H9 (cell line): ENCODE measurements around the gene ZNF784. TPM values are rescaled to one million over a fixed set of nuclear protein-coding genes. Genes with fewer than 3 reads are reported as not detected.

Experiments used
- DNase-seq: peaks from one replicate; pipeline ENCODE4 v3.0.0-alpha.2; 2017
- H2AFZ ChIP-seq: one replicate; pipeline ENCODE4 v1.6.1; 2013; ENCODE audit warnings: mild to moderate bottlenecking, low read length, control low read depth, moderate library complexity
- H2AK5ac ChIP-seq: 2 replicates; pipeline ENCODE4 v1.6.1; 2013; ENCODE audit warnings: low read length, control low read depth, mixed read lengths; ENCODE audit not compliant: insufficient read length
- H2BK120ac ChIP-seq: one replicate; pipeline ENCODE4 v1.6.1; 2013; ENCODE audit warnings: low read depth, mild to moderate bottlenecking, low read length, control low read depth, inconsistent platforms; ENCODE audit not compliant: poor library complexity, severe bottlenecking
- H2BK12ac ChIP-seq: 2 replicates; pipeline ENCODE4 v1.6.1; 2013; ENCODE audit warnings: low read length, control low read depth, mixed read lengths, low read depth; ENCODE audit not compliant: insufficient read length
- H2BK15ac ChIP-seq: 2 replicates; pipeline ENCODE4 v1.6.1; 2013; ENCODE audit warnings: low read depth, low read length, control low read depth
- H2BK20ac ChIP-seq: one replicate; pipeline ENCODE4 v1.6.1; 2013; ENCODE audit warnings: low read depth, mild to moderate bottlenecking, low read length, control low read depth, inconsistent platforms; ENCODE audit not compliant: poor library complexity, severe bottlenecking
- H2BK5ac ChIP-seq: 2 replicates; pipeline ENCODE4 v1.6.1; 2013; ENCODE audit warnings: low read length, control low read depth, mixed read lengths; ENCODE audit not compliant: insufficient read length
- H3K14ac ChIP-seq: 2 replicates; pipeline ENCODE4 v1.6.1; 2013; ENCODE audit warnings: low read length, control low read depth; ENCODE audit not compliant: insufficient read depth
- H3K18ac ChIP-seq: 2 replicates; pipeline ENCODE4 v1.6.1; 2013; ENCODE audit warnings: low read depth, mild to moderate bottlenecking, mixed read lengths, low read length, control low read depth; ENCODE audit not compliant: insufficient read length
- H3K23ac ChIP-seq: 2 replicates; pipeline ENCODE4 v1.6.1; 2013; ENCODE audit warnings: low read length, control low read depth, mixed read lengths, low read depth; ENCODE audit not compliant: insufficient read length
- H3K23me2 ChIP-seq: 2 replicates; pipeline ENCODE4 v1.6.1; 2013; ENCODE audit warnings: low read depth, mild to moderate bottlenecking, mixed read lengths, low read length, control low read depth; ENCODE audit not compliant: insufficient read length, poor library complexity, severe bottlenecking
- H3K27ac ChIP-seq: 2 replicates; pipeline ENCODE4 v1.5.1; 2013; ENCODE audit warnings: low read length, control low read depth, mixed read lengths, low read depth; ENCODE audit not compliant: insufficient read length
- H3K27me3 ChIP-seq: 2 replicates; pipeline ENCODE4 v1.6.1; 2013; ENCODE audit warnings: low read length, control low read depth, inconsistent platforms; ENCODE audit not compliant: insufficient read depth
- H3K4ac ChIP-seq: 2 replicates; pipeline ENCODE4 v1.6.1; 2013; ENCODE audit warnings: low read depth, mild to moderate bottlenecking, control low read depth, inconsistent platforms, low read length, moderate library complexity
- H3K4me1 ChIP-seq: 2 replicates; pipeline ENCODE4 v1.6.1; 2013; ENCODE audit warnings: low read length, control low read depth, inconsistent platforms; ENCODE audit not compliant: insufficient read depth
- H3K4me2 ChIP-seq: 2 replicates; pipeline ENCODE4 v1.6.1; 2013; ENCODE audit warnings: low read length, control low read depth, mixed read lengths; ENCODE audit not compliant: insufficient read length, insufficient read depth
- H3K56ac ChIP-seq: 2 replicates; pipeline ENCODE4 v1.6.1; 2013; ENCODE audit warnings: low read depth, mild to moderate bottlenecking, mixed read lengths, low read length, control low read depth; ENCODE audit not compliant: insufficient read length
- H3K79me1 ChIP-seq: 2 replicates; pipeline ENCODE4 v1.6.1; 2013; ENCODE audit warnings: low read depth, mild to moderate bottlenecking, moderate library complexity, low read length, control low read depth, inconsistent platforms; ENCODE audit not compliant: insufficient read depth, poor library complexity, severe bottlenecking
- H3K79me2 ChIP-seq: 2 replicates; pipeline ENCODE4 v1.6.1; 2013; ENCODE audit warnings: low read length, control low read depth, inconsistent platforms; ENCODE audit not compliant: insufficient read depth
- H3K9ac ChIP-seq: 2 replicates; pipeline ENCODE4 v1.6.1; 2013; ENCODE audit warnings: low read length, control low read depth, mixed read lengths; ENCODE audit not compliant: insufficient read length; ENCODE audit errors: extremely low read depth
- H3K9me3 ChIP-seq: one replicate; pipeline ENCODE4 v1.6.1; 2013; ENCODE audit warnings: low read depth, low read length, inconsistent platforms; ENCODE audit not compliant: control insufficient read depth
- H3T11ph ChIP-seq: one replicate; pipeline ENCODE4 v1.6.1; 2013; ENCODE audit warnings: mild to moderate bottlenecking, low read length, control low read depth, inconsistent platforms
- H4K20me1 ChIP-seq: one replicate; pipeline ENCODE4 v1.6.1; 2013; ENCODE audit not compliant: control insufficient read depth, insufficient read length, insufficient read depth
- H4K5ac ChIP-seq: 2 replicates; pipeline ENCODE4 v1.6.1; 2013; ENCODE audit warnings: low read depth, mild to moderate bottlenecking, mixed read lengths, low read length, control low read depth; ENCODE audit not compliant: insufficient read length
- H4K8ac ChIP-seq: replicated peaks from 2 replicates; pipeline ENCODE4 v1.6.1; 2013; ENCODE audit warnings: low read length, control low read depth, mixed read lengths, low read depth; ENCODE audit not compliant: insufficient read length
- H4K91ac ChIP-seq: 2 replicates; pipeline ENCODE4 v1.6.1; 2013; ENCODE audit warnings: low read depth, mild to moderate bottlenecking, moderate library complexity, mixed read lengths, low read length, control low read depth; ENCODE audit not compliant: insufficient read length
- H3K27ac Mint-ChIP-seq, 3 experiments: 2 replicates in 2 of 3; 3 replicates in 1 of 3; pipeline ENCODE4 v1.8.0; 2020 to 2021; ENCODE audit warnings: mixed read lengths in 3 of 3, mild to moderate bottlenecking in 1 of 3, moderate library complexity in 1 of 3
- H3K27me3 Mint-ChIP-seq: 2 replicates; pipeline ENCODE4 v1.8.0; 2021; ENCODE audit warnings: low read depth, mild to moderate bottlenecking, moderate library complexity, mixed read lengths
- H3K36me3 Mint-ChIP-seq, 3 experiments: 2 replicates in 2 of 3; 3 replicates in 1 of 3; pipeline ENCODE4 v1.8.0; 2020 to 2021; ENCODE audit warnings: low read depth in 3 of 3, mixed read lengths in 3 of 3; ENCODE audit not compliant: insufficient read depth in 1 of 3
- H3K4me1 Mint-ChIP-seq, 2 experiments: 2 replicates each; pipeline ENCODE4 v1.8.0; 2020; ENCODE audit warnings: mixed read lengths in 2 of 2
- H3K4me3 Mint-ChIP-seq, 2 experiments: 2 replicates in 1 of 2; 3 replicates in 1 of 2; pipeline ENCODE4 v1.8.0; 2020 to 2021; ENCODE audit warnings: mild to moderate bottlenecking in 2 of 2, mixed read lengths in 2 of 2, moderate library complexity in 1 of 2
- H3K9me3 Mint-ChIP-seq, 2 experiments: 2 replicates in 1 of 2; 3 replicates in 1 of 2; pipeline ENCODE4 v1.8.0; 2020; ENCODE audit warnings: mild to moderate bottlenecking in 2 of 2, mixed read lengths in 2 of 2, moderate library complexity in 1 of 2
- WGBS: extraction: QIAGEN DNeasy Blood & Tissue Kit; methylation state at CpG from one replicate; pipeline ENCODE4 v1.1.7; 2013; ENCODE audit warnings: missing lambda C conversion rate, low lambda C conversion rate, mixed read lengths; ENCODE audit not compliant: insufficient read length; ENCODE audit errors: extremely low coverage; 5-methylcytosine and 5-hydroxymethylcytosine counted together
- total RNA-seq: library from RNA; stranded (reverse); gene quantifications from 2 replicates; pipeline ENCODE4 v1.2.1, GENCODE V29; 2021
- TF ChIP-seq, protein P1 (sequence below): fragments of 200-600 bp; sonication (generic); conservative IDR thresholded peaks from 3 replicates; pipeline ENCODE4 v1.8.0; 2021; ENCODE audit warnings: antibody characterized with exemption, mild to moderate bottlenecking

ZNF784 gene
- total RNA-seq, 1 experiment from 2014 or later: 10.7 TPM

DNA sequence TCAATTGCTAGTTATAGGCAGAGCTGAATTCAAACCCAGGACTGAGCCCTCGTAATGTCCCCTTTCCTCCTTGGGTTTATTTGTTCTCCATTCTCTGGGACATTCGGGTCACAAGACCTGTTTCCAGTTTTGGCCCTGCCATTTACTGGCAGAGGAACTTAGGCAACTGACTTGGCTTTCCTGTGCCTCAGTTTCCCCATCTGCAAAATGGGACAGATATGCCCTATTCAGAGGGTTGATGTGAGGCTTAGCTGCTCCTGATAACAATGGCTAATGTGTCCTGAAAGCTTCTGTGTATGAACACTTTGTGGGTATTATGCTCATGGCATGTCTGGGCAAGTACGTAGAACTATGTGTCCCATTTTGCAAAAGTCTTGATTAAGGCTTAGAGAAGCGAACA lies 23.3 kb downstream of the ZNF784 start:
- H3K36me3 Mint-ChIP-seq: peaks cover 12 to 16% (median 14%) of the 10 kb centered on the region in 3 experiments; a peak in 6 of 7 replicates
- H3K4me1 Mint-ChIP-seq: peaks cover 32 to 42% of the 10 kb centered on the region in 2 experiments
- H4K20me1 ChIP-seq: no peaks in the 10 kb centered on the region
- H3K23me2 ChIP-seq: peaks cover 8% of the 10 kb centered on the region
- no peaks in the 10 kb centered on the region for H3K79me2 ChIP-seq
- no peak overlapping the region for H2BK12ac ChIP-seq
- H3K4me2 ChIP-seq: peak overlapping the region; percentile 75
- peak overlapping the region in 2 of 3 experiments; percentile 80 to 83; a peak in 5 of 7 replicates for H3K27ac Mint-ChIP-seq
- H3K27me3 Mint-ChIP-seq: no peaks in the 10 kb centered on the region
- H3K4ac ChIP-seq: no peak overlapping the region
- H4K91ac ChIP-seq: no peak overlapping the region
- H3T11ph ChIP-seq: no peak overlapping the region
- no peak overlapping the region for H2BK5ac ChIP-seq
- H3K4me3 Mint-ChIP-seq: peak overlapping the region; percentile 57 to 78
- no peak overlapping the region for H2BK120ac ChIP-seq
- WGBS: no CpG with 5 or more reads among the region's 4 CpGs
- no peaks in the 10 kb centered on the region for H3K79me1 ChIP-seq
- H2AFZ ChIP-seq: no peak overlapping the region
- no peak for DNase-seq
- no peak overlapping the region for H2BK20ac ChIP-seq
- H3K27ac ChIP-seq: no peak overlapping the region
- H3K14ac ChIP-seq: no peak overlapping the region
- peaks cover 2% of the 10 kb centered on the region; the same call in 1 of the 2 replicates for H3K4me1 ChIP-seq
- TF ChIP-seq, protein P1, sequence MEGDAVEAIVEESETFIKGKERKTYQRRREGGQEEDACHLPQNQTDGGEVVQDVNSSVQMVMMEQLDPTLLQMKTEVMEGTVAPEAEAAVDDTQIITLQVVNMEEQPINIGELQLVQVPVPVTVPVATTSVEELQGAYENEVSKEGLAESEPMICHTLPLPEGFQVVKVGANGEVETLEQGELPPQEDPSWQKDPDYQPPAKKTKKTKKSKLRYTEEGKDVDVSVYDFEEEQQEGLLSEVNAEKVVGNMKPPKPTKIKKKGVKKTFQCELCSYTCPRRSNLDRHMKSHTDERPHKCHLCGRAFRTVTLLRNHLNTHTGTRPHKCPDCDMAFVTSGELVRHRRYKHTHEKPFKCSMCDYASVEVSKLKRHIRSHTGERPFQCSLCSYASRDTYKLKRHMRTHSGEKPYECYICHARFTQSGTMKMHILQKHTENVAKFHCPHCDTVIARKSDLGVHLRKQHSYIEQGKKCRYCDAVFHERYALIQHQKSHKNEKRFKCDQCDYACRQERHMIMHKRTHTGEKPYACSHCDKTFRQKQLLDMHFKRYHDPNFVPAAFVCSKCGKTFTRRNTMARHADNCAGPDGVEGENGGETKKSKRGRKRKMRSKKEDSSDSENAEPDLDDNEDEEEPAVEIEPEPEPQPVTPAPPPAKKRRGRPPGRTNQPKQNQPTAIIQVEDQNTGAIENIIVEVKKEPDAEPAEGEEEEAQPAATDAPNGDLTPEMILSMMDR: no peak
- H3K9ac ChIP-seq: peak overlapping the region; percentile 33
- H4K5ac ChIP-seq: no peak overlapping the region
- no peak overlapping the region for H2AK5ac ChIP-seq
- no peak overlapping the region for H3K18ac ChIP-seq
- H3K56ac ChIP-seq: no peak overlapping the region
- peaks cover 2 to 4% of the 10 kb centered on the region in 2 experiments; a peak in 2 of 5 replicates for H3K9me3 Mint-ChIP-seq
- no peak overlapping the region for H2BK15ac ChIP-seq
- H4K8ac ChIP-seq: no peak overlapping the region
- no peak overlapping the region for H3K23ac ChIP-seq
- H3K27me3 ChIP-seq: no peaks in the 10 kb centered on the region
- no peaks in the 10 kb centered on the region for H3K9me3 ChIP-seq
